HCT116 (cell line): Measurements from ENCODE around the gene FFAR4.

Experiments
- ATF3 ChIP-seq: IDR thresholded peaks from 2 replicates; pipeline ENCODE4 v1.6.1; 2012
- CBX3 ChIP-seq: IDR thresholded peaks from 2 replicates; pipeline ENCODE4 v1.6.1; 2012; ENCODE audit warnings: low read depth
- EGR1 ChIP-seq: IDR thresholded peaks from 2 replicates; pipeline ENCODE4 v1.6.1; 2012; ENCODE audit warnings: low read depth
- ELF1 ChIP-seq: IDR thresholded peaks from 2 replicates; pipeline ENCODE4 v1.6.1; 2012; ENCODE audit warnings: low read depth, borderline replicate concordance
- EZH2 ChIP-seq: fragments of 200-600 bp; sonication (generic); IDR thresholded peaks from 2 replicates; pipeline ENCODE4 v1.6.1; 2017; ENCODE audit warnings: antibody characterized with exemption, mixed run types
- EZH2phosphoT487 ChIP-seq: fragments of 200-600 bp; IDR thresholded peaks from 2 replicates; pipeline ENCODE4 v1.6.1; 2018; ENCODE audit warnings: antibody characterized with exemption, borderline replicate concordance
- RAD21 ChIP-seq: IDR thresholded peaks from 2 replicates; pipeline ENCODE4 v1.6.1; 2012; ENCODE audit warnings: low read depth, mild to moderate bottlenecking
- REST ChIP-seq: IDR thresholded peaks from 2 replicates; pipeline ENCODE4 v1.6.1; 2012; ENCODE audit warnings: low read depth
- TCF7L2 ChIP-seq: IDR thresholded peaks from 2 replicates; pipeline ENCODE4 v1.7.0; 2011; ENCODE audit warnings: borderline replicate concordance, inconsistent platforms; ENCODE audit not compliant: insufficient read depth, insufficient read length; ENCODE audit errors: extremely low read depth
- YY1 ChIP-seq: IDR thresholded peaks from 2 replicates; pipeline ENCODE4 v1.6.1; 2011; ENCODE audit warnings: low read length, low read depth, moderate library complexity, mild to moderate bottlenecking; ENCODE audit not compliant: insufficient replicate concordance; ENCODE audit errors: extremely low read depth
- TF ChIP-seq, protein P1 (sequence below), 3 experiments: fragments of 200-600 bp in 1 of 3; sonication (generic) in 1 of 3; IDR thresholded peaks in 2 of 3; conservative IDR thresholded peaks in 1 of 3; 2 replicates each; pipeline ENCODE4 v1.5.1; 2012 to 2017; ENCODE audit warnings: low read depth in 2 of 3, low read length in 2 of 3, antibody characterized with exemption in 1 of 3, borderline replicate concordance in 1 of 3, control low read depth in 1 of 3, mild to moderate bottlenecking in 1 of 3, mixed read lengths in 1 of 3, mixed run types in 1 of 3, moderate library complexity in 1 of 3; ENCODE audit not compliant: insufficient read depth in 1 of 3

DNA sequence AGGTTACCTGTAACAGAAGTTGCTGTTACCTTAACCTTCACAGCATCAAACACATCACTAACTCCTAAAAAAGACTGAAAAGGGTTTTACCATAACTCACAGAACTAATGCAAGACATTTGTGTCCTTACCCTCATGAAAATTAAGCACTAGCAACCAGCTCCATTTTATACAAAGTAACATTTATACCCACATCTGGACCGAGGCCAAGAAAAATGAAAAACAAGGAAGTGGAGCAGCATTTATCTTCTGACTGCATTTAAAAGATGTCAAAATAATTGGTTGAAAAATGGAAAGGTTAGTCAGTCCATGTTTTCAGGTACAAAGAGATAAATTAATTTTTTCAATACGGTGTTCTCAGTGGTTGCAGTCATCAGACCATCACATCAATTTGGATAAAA is 37.7 kb downstream of the FFAR4 start:
- TF ChIP-seq, protein P1, sequence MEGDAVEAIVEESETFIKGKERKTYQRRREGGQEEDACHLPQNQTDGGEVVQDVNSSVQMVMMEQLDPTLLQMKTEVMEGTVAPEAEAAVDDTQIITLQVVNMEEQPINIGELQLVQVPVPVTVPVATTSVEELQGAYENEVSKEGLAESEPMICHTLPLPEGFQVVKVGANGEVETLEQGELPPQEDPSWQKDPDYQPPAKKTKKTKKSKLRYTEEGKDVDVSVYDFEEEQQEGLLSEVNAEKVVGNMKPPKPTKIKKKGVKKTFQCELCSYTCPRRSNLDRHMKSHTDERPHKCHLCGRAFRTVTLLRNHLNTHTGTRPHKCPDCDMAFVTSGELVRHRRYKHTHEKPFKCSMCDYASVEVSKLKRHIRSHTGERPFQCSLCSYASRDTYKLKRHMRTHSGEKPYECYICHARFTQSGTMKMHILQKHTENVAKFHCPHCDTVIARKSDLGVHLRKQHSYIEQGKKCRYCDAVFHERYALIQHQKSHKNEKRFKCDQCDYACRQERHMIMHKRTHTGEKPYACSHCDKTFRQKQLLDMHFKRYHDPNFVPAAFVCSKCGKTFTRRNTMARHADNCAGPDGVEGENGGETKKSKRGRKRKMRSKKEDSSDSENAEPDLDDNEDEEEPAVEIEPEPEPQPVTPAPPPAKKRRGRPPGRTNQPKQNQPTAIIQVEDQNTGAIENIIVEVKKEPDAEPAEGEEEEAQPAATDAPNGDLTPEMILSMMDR (IDR thresholded peaks at IDR 0.05 in 2 of 3, conservative IDR thresholded peaks at IDR 0.05 in 1 of 3; ENCODE audit: borderline replicate concordance in 1 of 3, insufficient read depth in 1 of 3, low read depth in 2 of 3, low read length in 2 of 3) = no peak
- no peak for TF ChIP-seq ATF3
- no peak for TF ChIP-seq TCF7L2
- no peak for TF ChIP-seq EGR1
- no peak for TF ChIP-seq YY1
- no peak for TF ChIP-seq RAD21
- TF ChIP-seq CBX3 = no peak
- no peak for TF ChIP-seq REST
- no peak for TF ChIP-seq ELF1
- TF ChIP-seq EZH2 = no peak
- TF ChIP-seq EZH2phosphoT487 = no peak
